ENCODE measurements around the gene RAB17. TPM values are rescaled to one million over a fixed set of nuclear protein-coding genes. Genes with fewer than 3 reads are reported as not detected.

Gene RAB17
- total RNA-seq, 2 donors from 2014 or later = 6.4 to 6.5 TPM

DNA sequence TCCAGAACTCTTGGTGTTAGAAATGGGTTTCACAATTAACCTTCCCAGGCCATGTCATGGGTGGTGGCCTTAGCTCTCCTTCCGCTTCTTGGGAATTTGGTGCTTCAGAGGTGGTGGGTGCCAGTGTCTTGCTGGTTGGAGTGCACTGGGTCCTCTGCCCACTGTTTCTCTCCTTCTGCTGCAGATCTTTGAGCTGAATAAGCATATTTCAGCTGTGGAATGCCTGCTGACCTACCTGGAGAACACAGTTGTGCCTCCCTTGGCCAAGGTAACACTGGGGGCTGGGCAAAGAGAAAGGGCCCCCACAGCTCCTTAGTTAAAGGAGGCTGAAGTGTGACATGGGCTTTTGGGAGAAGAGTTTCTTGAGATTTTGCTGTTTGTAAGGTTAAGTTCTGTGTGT, 56.2 kb downstream of the RAB17 start:
- H3K27ac ChIP-seq = no peak overlapping the region

DNA sequence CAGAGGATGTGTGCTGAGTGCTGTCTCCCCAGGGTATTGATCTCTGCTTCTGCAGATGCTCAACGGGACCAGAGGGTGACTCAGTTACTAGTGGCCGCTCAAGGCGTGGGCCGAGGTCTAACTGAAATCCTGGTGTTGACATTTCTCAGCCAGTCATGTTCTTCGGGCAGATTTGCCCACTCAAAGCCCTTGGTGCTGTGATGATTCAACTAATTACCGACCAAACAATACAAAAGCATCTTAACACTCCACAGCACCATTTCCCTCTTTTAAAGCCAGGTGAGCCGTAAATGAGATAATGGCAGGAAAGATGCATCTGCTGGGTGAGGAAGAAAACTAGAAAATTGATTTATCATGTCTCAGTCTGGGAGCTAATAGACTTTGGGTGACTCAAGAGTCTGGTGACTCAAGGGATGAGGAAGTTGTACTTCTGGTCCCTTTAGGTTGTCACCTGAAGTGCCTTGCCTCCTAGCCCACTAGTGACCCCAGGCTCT, 56.8 kb downstream of the RAB17 start:
- DNase-seq (ENCODE audit: low spot score) (no peak), ATAC-seq (ENCODE audit: insufficient number of reproducible peaks, low FRiP score, low read depth) (no peak)
- no peaks in the 10 kb centered on the region for H3K4me1 ChIP-seq (ENCODE audit: control insufficient read depth in 1 of 2, low read depth in 2 of 2)
- no peak overlapping the region for H3K27ac ChIP-seq
- TF ChIP-seq, protein P1, sequence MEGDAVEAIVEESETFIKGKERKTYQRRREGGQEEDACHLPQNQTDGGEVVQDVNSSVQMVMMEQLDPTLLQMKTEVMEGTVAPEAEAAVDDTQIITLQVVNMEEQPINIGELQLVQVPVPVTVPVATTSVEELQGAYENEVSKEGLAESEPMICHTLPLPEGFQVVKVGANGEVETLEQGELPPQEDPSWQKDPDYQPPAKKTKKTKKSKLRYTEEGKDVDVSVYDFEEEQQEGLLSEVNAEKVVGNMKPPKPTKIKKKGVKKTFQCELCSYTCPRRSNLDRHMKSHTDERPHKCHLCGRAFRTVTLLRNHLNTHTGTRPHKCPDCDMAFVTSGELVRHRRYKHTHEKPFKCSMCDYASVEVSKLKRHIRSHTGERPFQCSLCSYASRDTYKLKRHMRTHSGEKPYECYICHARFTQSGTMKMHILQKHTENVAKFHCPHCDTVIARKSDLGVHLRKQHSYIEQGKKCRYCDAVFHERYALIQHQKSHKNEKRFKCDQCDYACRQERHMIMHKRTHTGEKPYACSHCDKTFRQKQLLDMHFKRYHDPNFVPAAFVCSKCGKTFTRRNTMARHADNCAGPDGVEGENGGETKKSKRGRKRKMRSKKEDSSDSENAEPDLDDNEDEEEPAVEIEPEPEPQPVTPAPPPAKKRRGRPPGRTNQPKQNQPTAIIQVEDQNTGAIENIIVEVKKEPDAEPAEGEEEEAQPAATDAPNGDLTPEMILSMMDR (IDR thresholded peaks at IDR 0.05) = no peak
- H3K27me3 ChIP-seq (replicated peaks; ENCODE audit: insufficient read depth) = no peaks in the 10 kb centered on the region
- H3K9me3 ChIP-seq = no peaks in the 10 kb centered on the region
- no peaks in the 10 kb centered on the region for H3K36me3 ChIP-seq
- H3K4me3 ChIP-seq = no peak overlapping the region

More for the DNA sequence above, 56.2 kb downstream of the RAB17 start:
- Histone ChIP-seq H3K27me3 (replicated peaks; ENCODE audit: insufficient read depth) (no peaks in the 10 kb centered on the region), H3K9me3 (no peaks in the 10 kb centered on the region), H3K36me3 (no peaks in the 10 kb centered on the region), H3K4me1 (ENCODE audit: control insufficient read depth in 1 of 2, low read depth in 2 of 2) (no peaks in the 10 kb centered on the region), H3K4me3 (no peak overlapping the region)
- TF ChIP-seq, protein P1 (IDR thresholded peaks at IDR 0.05) = no peak
- ATAC-seq (ENCODE audit: insufficient number of reproducible peaks, low FRiP score, low read depth) (no peak), DNase-seq (ENCODE audit: low spot score) (no peak)

DNA sequence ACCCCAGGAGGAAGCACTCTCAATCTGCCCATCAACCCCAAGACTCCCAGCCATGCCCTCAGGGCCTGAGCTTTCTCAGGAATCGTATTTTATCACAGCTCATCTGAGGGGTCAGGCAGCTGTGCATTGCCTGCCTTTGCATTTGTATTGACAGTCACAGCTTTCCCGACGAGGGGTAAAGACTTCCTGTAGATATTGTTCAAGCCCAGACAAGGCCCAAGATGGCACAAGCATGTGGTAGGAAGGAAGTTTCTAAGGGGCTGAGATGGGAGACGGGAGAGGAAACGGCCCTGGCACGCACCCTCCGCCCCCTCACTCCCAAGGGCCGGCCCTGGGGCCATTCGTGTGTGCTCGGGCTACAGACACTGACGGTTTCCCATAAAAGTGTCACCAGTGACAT, 58.4 kb downstream of the RAB17 start:
- Histone ChIP-seq H3K27ac (no peak overlapping the region), H3K27me3 (replicated peaks; ENCODE audit: insufficient read depth) (no peaks in the 10 kb centered on the region), H3K36me3 (no peaks in the 10 kb centered on the region), H3K4me1 (ENCODE audit: control insufficient read depth in 1 of 2, low read depth in 2 of 2) (no peaks in the 10 kb centered on the region), H3K4me3 (no peak overlapping the region), H3K9me3 (no peaks in the 10 kb centered on the region)
- DNase-seq (ENCODE audit: low spot score) (no peak), ATAC-seq (ENCODE audit: insufficient number of reproducible peaks, low FRiP score, low read depth) (no peak)
- TF ChIP-seq, protein P1 (IDR thresholded peaks at IDR 0.05) = no peak

DNA sequence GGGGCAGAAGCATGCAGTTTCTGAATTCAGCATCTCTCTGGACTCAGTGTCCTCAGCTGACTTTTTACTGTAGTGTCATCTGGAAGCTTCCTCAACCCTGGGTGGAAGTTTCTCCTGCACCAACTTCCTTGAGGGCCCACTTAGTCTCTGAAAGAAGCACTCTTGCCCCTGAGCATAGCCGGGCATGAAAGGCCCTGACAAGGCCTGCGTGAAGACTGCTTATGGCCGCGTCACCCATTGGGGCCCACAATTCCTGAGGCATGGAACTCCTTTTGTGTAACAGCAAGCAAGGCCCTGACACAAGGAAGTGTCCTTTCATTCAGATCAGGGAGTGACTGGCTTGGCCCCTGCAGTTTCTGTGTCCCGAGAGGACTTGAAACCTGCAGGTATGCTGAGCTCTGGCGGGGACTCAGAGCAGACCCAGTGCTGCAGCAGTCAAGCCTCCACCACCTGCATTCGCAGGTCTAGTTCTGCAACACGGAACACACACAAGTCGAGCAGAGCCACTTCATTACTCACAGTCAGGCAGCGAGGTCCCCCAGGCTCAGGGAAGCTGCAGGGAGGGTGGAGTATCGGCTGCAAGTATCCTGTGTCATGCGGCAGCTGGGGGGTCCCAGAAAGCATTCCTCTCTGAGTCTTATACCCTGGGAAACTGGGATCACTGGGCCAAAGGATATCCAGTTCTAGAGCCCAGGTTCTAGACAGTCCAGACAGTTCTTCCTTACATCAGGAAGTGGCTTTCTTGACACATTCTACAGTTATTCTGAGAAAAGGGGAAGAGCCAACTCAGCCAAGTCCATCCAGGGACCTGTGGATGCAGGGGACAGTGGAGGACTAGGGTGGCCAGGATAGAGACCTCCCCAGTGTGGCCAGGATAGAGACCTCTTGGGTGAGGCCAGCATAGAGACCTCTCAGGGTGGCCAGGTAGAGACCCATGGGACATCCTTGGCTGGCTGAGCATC, 59.8 kb downstream of the RAB17 start:
- H3K36me3 ChIP-seq = no peaks in the 10 kb centered on the region
- no peaks in the 10 kb centered on the region for H3K27me3 ChIP-seq (replicated peaks; ENCODE audit: insufficient read depth)
- DNase-seq (ENCODE audit: low spot score) = no peak
- no peaks in the 10 kb centered on the region for H3K9me3 ChIP-seq
- H3K4me3 ChIP-seq = no peak overlapping the region
- no peak overlapping the region for H3K27ac ChIP-seq
- H3K4me1 ChIP-seq (ENCODE audit: control insufficient read depth in 1 of 2, low read depth in 2 of 2) = no peaks in the 10 kb centered on the region
- ATAC-seq (ENCODE audit: insufficient number of reproducible peaks, low FRiP score, low read depth) = no peak
- TF ChIP-seq, protein P1 (IDR thresholded peaks at IDR 0.05) = no peak

Measured in thoracic aorta (tissue), 2 donors.